ENCODE data around the gene FGFRL1. TPM values are rescaled to one million over a fixed set of nuclear protein-coding genes. Genes with fewer than 3 reads are reported as not detected.

FGFRL1 gene
- polyA plus RNA-seq, 1 experiment = 21.2 TPM

DNA sequence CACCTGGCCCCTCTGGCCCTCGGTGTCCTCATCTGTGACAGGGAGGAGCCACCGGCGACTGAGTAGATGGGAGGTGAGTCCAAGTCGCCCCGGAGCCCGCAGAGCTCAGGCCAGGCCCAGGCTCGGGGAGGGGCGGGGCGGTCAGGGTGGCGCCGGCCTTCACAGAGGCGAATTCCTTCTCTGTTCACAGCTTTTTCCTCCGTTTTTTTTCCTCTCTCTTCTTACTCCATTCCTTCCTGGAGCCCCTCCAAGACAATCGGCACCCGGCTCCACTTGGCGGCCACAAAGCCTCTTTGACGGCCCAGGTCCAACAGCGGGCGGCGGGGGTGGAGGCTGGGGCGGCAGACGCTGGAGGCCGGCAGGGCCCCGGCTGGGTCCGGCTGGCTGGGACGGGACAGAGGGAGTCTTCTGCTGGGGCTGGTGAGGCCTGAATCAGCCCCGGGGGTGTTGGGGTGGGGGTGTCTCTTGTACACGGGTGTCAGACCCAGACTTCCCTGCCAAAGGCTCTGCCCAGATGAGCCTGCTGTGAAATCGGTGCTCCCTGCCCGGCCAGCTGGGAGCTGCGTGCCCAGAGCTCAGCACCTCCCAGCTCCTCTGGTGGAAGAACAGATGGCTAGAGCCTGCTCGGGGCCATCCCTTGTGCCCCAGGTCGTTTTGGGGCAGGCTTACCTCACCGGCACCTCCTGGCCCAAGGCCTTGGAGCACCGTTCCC is 22.6 kb downstream of the FGFRL1 start:
- TF ChIP-seq, protein P1, sequence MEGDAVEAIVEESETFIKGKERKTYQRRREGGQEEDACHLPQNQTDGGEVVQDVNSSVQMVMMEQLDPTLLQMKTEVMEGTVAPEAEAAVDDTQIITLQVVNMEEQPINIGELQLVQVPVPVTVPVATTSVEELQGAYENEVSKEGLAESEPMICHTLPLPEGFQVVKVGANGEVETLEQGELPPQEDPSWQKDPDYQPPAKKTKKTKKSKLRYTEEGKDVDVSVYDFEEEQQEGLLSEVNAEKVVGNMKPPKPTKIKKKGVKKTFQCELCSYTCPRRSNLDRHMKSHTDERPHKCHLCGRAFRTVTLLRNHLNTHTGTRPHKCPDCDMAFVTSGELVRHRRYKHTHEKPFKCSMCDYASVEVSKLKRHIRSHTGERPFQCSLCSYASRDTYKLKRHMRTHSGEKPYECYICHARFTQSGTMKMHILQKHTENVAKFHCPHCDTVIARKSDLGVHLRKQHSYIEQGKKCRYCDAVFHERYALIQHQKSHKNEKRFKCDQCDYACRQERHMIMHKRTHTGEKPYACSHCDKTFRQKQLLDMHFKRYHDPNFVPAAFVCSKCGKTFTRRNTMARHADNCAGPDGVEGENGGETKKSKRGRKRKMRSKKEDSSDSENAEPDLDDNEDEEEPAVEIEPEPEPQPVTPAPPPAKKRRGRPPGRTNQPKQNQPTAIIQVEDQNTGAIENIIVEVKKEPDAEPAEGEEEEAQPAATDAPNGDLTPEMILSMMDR (IDR thresholded peaks at IDR 0.05; ENCODE audit: insufficient read depth, low read depth, low read length) = no peak
- Histone ChIP-seq H3K27me3 (ENCODE audit: control insufficient read depth, insufficient read depth, low read length) (no peaks in the 10 kb centered on the region), H3K4me3 (ENCODE audit: low read depth, low read length) (no peak overlapping the region), H3K36me3 (ENCODE audit: control insufficient read depth, insufficient read depth, low read length) (no peaks in the 10 kb centered on the region)
- ChIA-PET CTCF (no interaction called here), POLR2A (no interaction called here)
- no peak for DNase-seq (ENCODE audit: low read depth)

GRCh38 chr4:1035510-1035909 is 24.1 kb downstream of the FGFRL1 start:
- ChIA-PET POLR2A (no interaction called here), CTCF (no interaction called here)
- Histone ChIP-seq H3K4me3 (ENCODE audit: low read depth, low read length) (no peak overlapping the region), H3K36me3 (ENCODE audit: control insufficient read depth, insufficient read depth, low read length) (no peaks in the 10 kb centered on the region), H3K27me3 (ENCODE audit: control insufficient read depth, insufficient read depth, low read length) (no peaks in the 10 kb centered on the region)
- TF ChIP-seq, protein P1 (IDR thresholded peaks at IDR 0.05; ENCODE audit: insufficient read depth, low read depth, low read length) = no peak
- DNase-seq (ENCODE audit: low read depth) = no peak

DNA sequence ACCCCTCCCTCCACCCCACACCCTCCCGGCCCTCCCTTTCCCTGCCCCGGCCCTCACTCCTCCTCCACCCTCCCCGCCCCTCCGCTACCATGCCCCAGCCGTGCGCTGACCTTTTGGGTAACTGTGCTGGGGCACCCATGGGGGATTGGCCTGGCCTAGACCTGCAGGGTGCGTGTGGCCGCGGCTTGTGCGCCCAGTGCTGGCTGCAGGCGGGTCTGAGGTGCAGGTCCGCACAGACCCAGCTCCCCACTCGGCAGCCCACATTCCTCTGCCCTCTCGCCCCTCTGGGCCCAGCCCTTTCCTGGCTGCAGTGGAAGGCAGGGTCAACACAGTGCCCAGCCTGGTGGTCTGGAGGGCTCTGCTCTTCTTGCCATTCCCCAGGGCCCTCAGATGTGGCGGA is 24.7 kb downstream of the FGFRL1 start:
- ChIA-PET POLR2A (no interaction called here), CTCF (no interaction called here)
- TF ChIP-seq, protein P1 (IDR thresholded peaks at IDR 0.05; ENCODE audit: insufficient read depth, low read depth, low read length) = no peak
- Histone ChIP-seq H3K4me3 (ENCODE audit: low read depth, low read length) (no peak overlapping the region), H3K36me3 (ENCODE audit: control insufficient read depth, insufficient read depth, low read length) (no peaks in the 10 kb centered on the region), H3K27me3 (ENCODE audit: control insufficient read depth, insufficient read depth, low read length) (no peaks in the 10 kb centered on the region)
- no peak for DNase-seq (ENCODE audit: low read depth)

GRCh38 chr4:1036976-1037810 is 25.8 kb downstream of the FGFRL1 start:
- no peak for DNase-seq (ENCODE audit: low read depth)
- TF ChIP-seq, protein P1 (IDR thresholded peaks at IDR 0.05; ENCODE audit: insufficient read depth, low read depth, low read length) = no peak
- no peaks in the 10 kb centered on the region for H3K36me3 ChIP-seq (ENCODE audit: control insufficient read depth, insufficient read depth, low read length)
- ChIA-PET CTCF (no interaction called here), POLR2A (no interaction called here)
- H3K27me3 ChIP-seq (ENCODE audit: control insufficient read depth, insufficient read depth, low read length) = no peaks in the 10 kb centered on the region
- no peak overlapping the region for H3K4me3 ChIP-seq (ENCODE audit: low read depth, low read length)

DNA sequence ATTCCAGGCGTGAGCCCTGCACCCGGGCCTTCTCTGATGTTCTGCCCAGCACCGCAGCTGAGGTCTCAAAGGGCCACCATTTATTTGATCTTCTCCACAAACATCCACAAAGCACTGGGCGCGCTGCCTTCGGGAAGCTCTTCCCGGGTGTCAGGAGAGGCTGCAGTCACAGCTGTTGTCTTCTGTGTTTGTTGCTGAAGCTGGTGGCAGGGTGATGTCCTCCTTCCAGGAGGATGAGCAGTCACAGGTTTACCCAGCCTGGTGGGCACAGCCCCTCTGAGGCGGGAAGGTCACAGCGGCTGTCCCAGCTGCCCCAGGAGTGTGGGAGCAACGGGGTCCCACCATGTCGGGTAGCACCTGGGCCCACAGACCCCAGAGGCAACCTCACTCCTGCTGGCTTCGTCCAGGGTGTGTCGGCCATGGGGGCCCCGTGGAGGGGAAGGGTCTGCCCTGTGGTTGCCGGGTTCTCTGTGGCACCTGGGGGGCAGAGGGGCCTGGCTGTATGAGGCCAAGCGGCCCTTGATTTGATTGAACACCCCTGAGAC is 27.6 kb downstream of the FGFRL1 start:
- H3K36me3 ChIP-seq (ENCODE audit: control insufficient read depth, insufficient read depth, low read length) = no peaks in the 10 kb centered on the region
- CTCF ChIA-PET = interaction anchor here (0.9 to 1.1 kb wide), 2 partner anchors 29 to 52 kb away, joined by 3 read pairs; no protein-coding TSS in a partner anchor
- no peaks in the 10 kb centered on the region for H3K27me3 ChIP-seq (ENCODE audit: control insufficient read depth, insufficient read depth, low read length)
- DNase-seq (ENCODE audit: low read depth) = no peak
- TF ChIP-seq, protein P1 (IDR thresholded peaks at IDR 0.05; ENCODE audit: insufficient read depth, low read depth, low read length) = no peak
- H3K4me3 ChIP-seq (ENCODE audit: low read depth, low read length) = no peak overlapping the region
- POLR2A ChIA-PET = no interaction called here
